GM23338 (cell line): Measurements from ENCODE around the gene SLC9A2. TPM values are rescaled to one million over a fixed set of nuclear protein-coding genes. Genes with fewer than 3 reads are reported as not detected.

ENCODE experiments used
- ATAC-seq: fragments of 200-7000 bp; cut with Tn5 transposase; 3 replicates; pipeline ENCODE4 v1.9.1; 2020
- DNase-seq: peaks from one replicate; pipeline ENCODE4 v3.0.0-alpha.2; 2015; ENCODE audit warnings: low spot score
- H2AFZ ChIP-seq: fragments of 200-600 bp; sonication (generic); 2 replicates; pipeline ENCODE4 v1.8.0; 2016; ENCODE audit warnings: antibody characterized with exemption, mild to moderate bottlenecking, moderate library complexity
- H3F3A ChIP-seq: fragments of 200-600 bp; sonication (generic); replicated peaks from 2 replicates; pipeline ENCODE4 v1.8.0; 2017; ENCODE audit warnings: antibody characterized with exemption, mixed run types, low read depth
- H3K27ac ChIP-seq: fragments of 200-600 bp; sonication (generic); 2 replicates; pipeline ENCODE4 v1.6.1; 2016; ENCODE audit warnings: low read depth
- H3K27me3 ChIP-seq: fragments of 200-600 bp; sonication (generic); 2 replicates; pipeline ENCODE4 v1.8.0; 2016; ENCODE audit warnings: mild to moderate bottlenecking, mixed run types, moderate library complexity; ENCODE audit not compliant: insufficient read depth
- H3K36me3 ChIP-seq: fragments of 200-600 bp; sonication (generic); 2 replicates; pipeline ENCODE4 v1.8.0; 2016; ENCODE audit warnings: mild to moderate bottlenecking; ENCODE audit not compliant: insufficient read depth
- H3K4me1 ChIP-seq: fragments of 200-600 bp; sonication (generic); 2 replicates; pipeline ENCODE4 v1.8.0; 2016; ENCODE audit warnings: mild to moderate bottlenecking, moderate library complexity; ENCODE audit not compliant: insufficient read depth
- H3K4me2 ChIP-seq: fragments of 200-600 bp; sonication (generic); 2 replicates; pipeline ENCODE4 v1.7.1; 2017; ENCODE audit warnings: mixed run types
- H3K4me3 ChIP-seq: fragments of 200-600 bp; sonication (generic); 2 replicates; pipeline ENCODE4 v1.6.1; 2016; ENCODE audit warnings: mixed run types
- H3K79me2 ChIP-seq: fragments of 200-600 bp; sonication (generic); replicated peaks from 2 replicates; pipeline ENCODE4 v1.8.0; 2017; ENCODE audit warnings: mild to moderate bottlenecking; ENCODE audit not compliant: insufficient read depth
- H3K9me2 ChIP-seq: fragments of 200-600 bp; sonication (generic); 2 replicates; pipeline ENCODE4 v1.8.0; 2017; ENCODE audit not compliant: insufficient read depth
- H4K20me1 ChIP-seq: fragments of 200-600 bp; sonication (generic); replicated peaks from 2 replicates; pipeline ENCODE4 v1.8.0; 2017; ENCODE audit warnings: mild to moderate bottlenecking; ENCODE audit not compliant: insufficient read depth
- H3K27ac Mint-ChIP-seq: 2 replicates; pipeline ENCODE4 v1.8.0; 2020; ENCODE audit warnings: inconsistent platforms, mild to moderate bottlenecking, moderate library complexity, mixed read lengths
- H3K27me3 Mint-ChIP-seq: 3 replicates; pipeline ENCODE4 v1.8.0; 2022; ENCODE audit warnings: low read depth, mild to moderate bottlenecking, moderate library complexity, mixed read lengths, inconsistent platforms; ENCODE audit not compliant: insufficient read depth, poor library complexity
- H3K36me3 Mint-ChIP-seq: 3 replicates; pipeline ENCODE4 v1.8.0; 2021; ENCODE audit warnings: low read depth, mild to moderate bottlenecking, inconsistent platforms, moderate library complexity, mixed read lengths
- H3K4me1 Mint-ChIP-seq: 3 replicates; pipeline ENCODE4 v1.8.0; 2020; ENCODE audit warnings: mild to moderate bottlenecking, inconsistent platforms, mixed read lengths
- H3K4me3 Mint-ChIP-seq: 3 replicates; pipeline ENCODE4 v1.8.0; 2021; ENCODE audit warnings: moderate library complexity, mild to moderate bottlenecking, inconsistent platforms, mixed read lengths
- H3K9me3 Mint-ChIP-seq: 3 replicates; pipeline ENCODE4 v1.8.0; 2020; ENCODE audit warnings: moderate library complexity, mild to moderate bottlenecking, inconsistent platforms, mixed read lengths
- CREB1 ChIP-seq: fragments of 250-450 bp; sonication (Bioruptor Pico); IDR thresholded peaks from 2 replicates; pipeline ENCODE4 v1.5.0; 2020; ENCODE audit warnings: low read depth, mild to moderate bottlenecking, moderate library complexity
- EZH2 ChIP-seq: fragments of 200-600 bp; sonication (generic); IDR thresholded peaks from one replicate; pipeline ENCODE4 v1.8.0; 2017; ENCODE audit warnings: antibody characterized with exemption, mild to moderate bottlenecking, low read depth; ENCODE audit not compliant: unreplicated experiment
- EZH2phosphoT487 ChIP-seq: fragments of 200-600 bp; sonication (generic); IDR thresholded peaks from one replicate; pipeline ENCODE4 v1.8.1; 2018; ENCODE audit warnings: antibody characterized with exemption; ENCODE audit not compliant: unreplicated experiment
- JUNB ChIP-seq: IDR thresholded peaks from one replicate; pipeline ENCODE4 v1.6.1; 2016; ENCODE audit warnings: antibody characterized with exemption; ENCODE audit not compliant: unreplicated experiment
- NANOG ChIP-seq: IDR thresholded peaks from 2 replicates; pipeline ENCODE4 v1.6.1; 2016; ENCODE audit warnings: antibody characterized with exemption, borderline replicate concordance
- POLR2AphosphoS5 ChIP-seq: IDR thresholded peaks from 2 replicates; pipeline ENCODE4 v1.6.1; 2016; ENCODE audit warnings: antibody characterized with exemption, low read depth
- STAT1 ChIP-seq: IDR thresholded peaks from one replicate; pipeline ENCODE4 v1.6.1; 2016; ENCODE audit warnings: antibody characterized with exemption; ENCODE audit not compliant: unreplicated experiment
- ZNF114 ChIP-seq: fragments of 250-450 bp; sonication (Bioruptor Pico); IDR thresholded peaks from 2 replicates; pipeline ENCODE4 v1.5.0; 2020; ENCODE audit warnings: mild to moderate bottlenecking, moderate library complexity
- ZNF331 ChIP-seq: fragments of 250-450 bp; sonication (Bioruptor Pico); IDR thresholded peaks from 2 replicates; pipeline ENCODE4 v1.5.0; 2020; ENCODE audit warnings: low read depth, mild to moderate bottlenecking, moderate library complexity
- polyA plus RNA-seq: library from polyadenylated mRNA; unstranded; fragments of >200 nt; fragmentation: Nextera tagmentation; extraction: Ambion mirVana; gene quantifications from 2 replicates; pipeline ENCODE4 v1.2.1, GENCODE V29; 2016
- total RNA-seq: library from RNA; depleted of rRNA; stranded (reverse); fragments of >200 nt; shearing (Covaris generic); gene quantifications from 2 replicates; pipeline ENCODE4 v1.2.3, GENCODE V29; 2014
- TF ChIP-seq, protein P1 (sequence below): IDR thresholded peaks from one replicate; pipeline ENCODE4 v1.6.1; 2018; ENCODE audit warnings: antibody characterized with exemption; ENCODE audit not compliant: unreplicated experiment
- TF ChIP-seq, protein P2 (sequence below): fragments of 250-450 bp; sonication (Bioruptor Pico); IDR thresholded peaks from 2 replicates; pipeline ENCODE4 v1.5.0; 2020; ENCODE audit warnings: mild to moderate bottlenecking, moderate library complexity
- TF ChIP-seq, protein P3 (sequence below): IDR thresholded peaks from 2 replicates; pipeline ENCODE4 v1.6.1; 2016; ENCODE audit warnings: antibody characterized with exemption
- TF ChIP-seq, protein P4 (sequence below), 2 experiments: fragments of 200-600 bp in 1 of 2; sonication (generic) in 1 of 2; conservative IDR thresholded peaks; 2 replicates each; pipeline versions ENCODE4 v1.5.1 to v1.6.1; 2016 to 2017; ENCODE audit warnings: antibody characterized with exemption in 2 of 2, low read depth in 2 of 2, mild to moderate bottlenecking in 2 of 2, moderate library complexity in 1 of 2

The SLC9A2 gene
- total and polyA plus RNA-seq, 2 experiments from 2014 or later = 0.03 to 0.24 TPM

DNA sequence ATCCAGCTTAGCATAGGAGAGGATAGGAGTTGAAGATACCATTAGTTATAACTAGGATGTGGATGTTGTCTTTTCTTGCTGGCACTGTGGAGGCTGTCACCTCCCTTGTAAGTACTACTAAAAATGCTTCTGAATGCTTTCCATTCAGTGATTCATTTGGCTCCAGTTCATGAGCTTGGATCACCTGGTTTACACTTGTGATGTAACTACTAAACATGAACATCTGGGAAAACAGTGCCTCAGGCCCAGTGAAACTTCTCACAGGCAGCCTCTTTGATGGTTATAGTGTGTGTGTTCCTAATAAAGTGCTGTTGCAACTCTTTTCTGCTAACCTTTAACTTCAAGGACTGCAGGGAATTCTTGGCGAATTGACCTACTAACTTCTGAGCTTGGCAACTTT, 13.0 kb upstream of the SLC9A2 start:
- Mint-ChIP-seq H3K4me3 (no peak overlapping the region), H3K4me1 (peaks cover 3% of the 10 kb centered on the region; the same call in 2 of the 3 replicates), H3K27ac (no peak overlapping the region), H3K36me3 (no peaks in the 10 kb centered on the region), H3K27me3 (no peaks in the 10 kb centered on the region), H3K9me3 (no peaks in the 10 kb centered on the region)
- TF ChIP-seq, protein P1, sequence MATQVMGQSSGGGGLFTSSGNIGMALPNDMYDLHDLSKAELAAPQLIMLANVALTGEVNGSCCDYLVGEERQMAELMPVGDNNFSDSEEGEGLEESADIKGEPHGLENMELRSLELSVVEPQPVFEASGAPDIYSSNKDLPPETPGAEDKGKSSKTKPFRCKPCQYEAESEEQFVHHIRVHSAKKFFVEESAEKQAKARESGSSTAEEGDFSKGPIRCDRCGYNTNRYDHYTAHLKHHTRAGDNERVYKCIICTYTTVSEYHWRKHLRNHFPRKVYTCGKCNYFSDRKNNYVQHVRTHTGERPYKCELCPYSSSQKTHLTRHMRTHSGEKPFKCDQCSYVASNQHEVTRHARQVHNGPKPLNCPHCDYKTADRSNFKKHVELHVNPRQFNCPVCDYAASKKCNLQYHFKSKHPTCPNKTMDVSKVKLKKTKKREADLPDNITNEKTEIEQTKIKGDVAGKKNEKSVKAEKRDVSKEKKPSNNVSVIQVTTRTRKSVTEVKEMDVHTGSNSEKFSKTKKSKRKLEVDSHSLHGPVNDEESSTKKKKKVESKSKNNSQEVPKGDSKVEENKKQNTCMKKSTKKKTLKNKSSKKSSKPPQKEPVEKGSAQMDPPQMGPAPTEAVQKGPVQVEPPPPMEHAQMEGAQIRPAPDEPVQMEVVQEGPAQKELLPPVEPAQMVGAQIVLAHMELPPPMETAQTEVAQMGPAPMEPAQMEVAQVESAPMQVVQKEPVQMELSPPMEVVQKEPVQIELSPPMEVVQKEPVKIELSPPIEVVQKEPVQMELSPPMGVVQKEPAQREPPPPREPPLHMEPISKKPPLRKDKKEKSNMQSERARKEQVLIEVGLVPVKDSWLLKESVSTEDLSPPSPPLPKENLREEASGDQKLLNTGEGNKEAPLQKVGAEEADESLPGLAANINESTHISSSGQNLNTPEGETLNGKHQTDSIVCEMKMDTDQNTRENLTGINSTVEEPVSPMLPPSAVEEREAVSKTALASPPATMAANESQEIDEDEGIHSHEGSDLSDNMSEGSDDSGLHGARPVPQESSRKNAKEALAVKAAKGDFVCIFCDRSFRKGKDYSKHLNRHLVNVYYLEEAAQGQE = no peak
- TF ChIP-seq POLR2AphosphoS5 = no peak
- no peak for TF ChIP-seq EZH2
- no peak for TF ChIP-seq CREB1 (CRISPR knock-in tag)
- no peak for TF ChIP-seq EZH2phosphoT487
- no peak for TF ChIP-seq STAT1
- TF ChIP-seq, protein P2, sequence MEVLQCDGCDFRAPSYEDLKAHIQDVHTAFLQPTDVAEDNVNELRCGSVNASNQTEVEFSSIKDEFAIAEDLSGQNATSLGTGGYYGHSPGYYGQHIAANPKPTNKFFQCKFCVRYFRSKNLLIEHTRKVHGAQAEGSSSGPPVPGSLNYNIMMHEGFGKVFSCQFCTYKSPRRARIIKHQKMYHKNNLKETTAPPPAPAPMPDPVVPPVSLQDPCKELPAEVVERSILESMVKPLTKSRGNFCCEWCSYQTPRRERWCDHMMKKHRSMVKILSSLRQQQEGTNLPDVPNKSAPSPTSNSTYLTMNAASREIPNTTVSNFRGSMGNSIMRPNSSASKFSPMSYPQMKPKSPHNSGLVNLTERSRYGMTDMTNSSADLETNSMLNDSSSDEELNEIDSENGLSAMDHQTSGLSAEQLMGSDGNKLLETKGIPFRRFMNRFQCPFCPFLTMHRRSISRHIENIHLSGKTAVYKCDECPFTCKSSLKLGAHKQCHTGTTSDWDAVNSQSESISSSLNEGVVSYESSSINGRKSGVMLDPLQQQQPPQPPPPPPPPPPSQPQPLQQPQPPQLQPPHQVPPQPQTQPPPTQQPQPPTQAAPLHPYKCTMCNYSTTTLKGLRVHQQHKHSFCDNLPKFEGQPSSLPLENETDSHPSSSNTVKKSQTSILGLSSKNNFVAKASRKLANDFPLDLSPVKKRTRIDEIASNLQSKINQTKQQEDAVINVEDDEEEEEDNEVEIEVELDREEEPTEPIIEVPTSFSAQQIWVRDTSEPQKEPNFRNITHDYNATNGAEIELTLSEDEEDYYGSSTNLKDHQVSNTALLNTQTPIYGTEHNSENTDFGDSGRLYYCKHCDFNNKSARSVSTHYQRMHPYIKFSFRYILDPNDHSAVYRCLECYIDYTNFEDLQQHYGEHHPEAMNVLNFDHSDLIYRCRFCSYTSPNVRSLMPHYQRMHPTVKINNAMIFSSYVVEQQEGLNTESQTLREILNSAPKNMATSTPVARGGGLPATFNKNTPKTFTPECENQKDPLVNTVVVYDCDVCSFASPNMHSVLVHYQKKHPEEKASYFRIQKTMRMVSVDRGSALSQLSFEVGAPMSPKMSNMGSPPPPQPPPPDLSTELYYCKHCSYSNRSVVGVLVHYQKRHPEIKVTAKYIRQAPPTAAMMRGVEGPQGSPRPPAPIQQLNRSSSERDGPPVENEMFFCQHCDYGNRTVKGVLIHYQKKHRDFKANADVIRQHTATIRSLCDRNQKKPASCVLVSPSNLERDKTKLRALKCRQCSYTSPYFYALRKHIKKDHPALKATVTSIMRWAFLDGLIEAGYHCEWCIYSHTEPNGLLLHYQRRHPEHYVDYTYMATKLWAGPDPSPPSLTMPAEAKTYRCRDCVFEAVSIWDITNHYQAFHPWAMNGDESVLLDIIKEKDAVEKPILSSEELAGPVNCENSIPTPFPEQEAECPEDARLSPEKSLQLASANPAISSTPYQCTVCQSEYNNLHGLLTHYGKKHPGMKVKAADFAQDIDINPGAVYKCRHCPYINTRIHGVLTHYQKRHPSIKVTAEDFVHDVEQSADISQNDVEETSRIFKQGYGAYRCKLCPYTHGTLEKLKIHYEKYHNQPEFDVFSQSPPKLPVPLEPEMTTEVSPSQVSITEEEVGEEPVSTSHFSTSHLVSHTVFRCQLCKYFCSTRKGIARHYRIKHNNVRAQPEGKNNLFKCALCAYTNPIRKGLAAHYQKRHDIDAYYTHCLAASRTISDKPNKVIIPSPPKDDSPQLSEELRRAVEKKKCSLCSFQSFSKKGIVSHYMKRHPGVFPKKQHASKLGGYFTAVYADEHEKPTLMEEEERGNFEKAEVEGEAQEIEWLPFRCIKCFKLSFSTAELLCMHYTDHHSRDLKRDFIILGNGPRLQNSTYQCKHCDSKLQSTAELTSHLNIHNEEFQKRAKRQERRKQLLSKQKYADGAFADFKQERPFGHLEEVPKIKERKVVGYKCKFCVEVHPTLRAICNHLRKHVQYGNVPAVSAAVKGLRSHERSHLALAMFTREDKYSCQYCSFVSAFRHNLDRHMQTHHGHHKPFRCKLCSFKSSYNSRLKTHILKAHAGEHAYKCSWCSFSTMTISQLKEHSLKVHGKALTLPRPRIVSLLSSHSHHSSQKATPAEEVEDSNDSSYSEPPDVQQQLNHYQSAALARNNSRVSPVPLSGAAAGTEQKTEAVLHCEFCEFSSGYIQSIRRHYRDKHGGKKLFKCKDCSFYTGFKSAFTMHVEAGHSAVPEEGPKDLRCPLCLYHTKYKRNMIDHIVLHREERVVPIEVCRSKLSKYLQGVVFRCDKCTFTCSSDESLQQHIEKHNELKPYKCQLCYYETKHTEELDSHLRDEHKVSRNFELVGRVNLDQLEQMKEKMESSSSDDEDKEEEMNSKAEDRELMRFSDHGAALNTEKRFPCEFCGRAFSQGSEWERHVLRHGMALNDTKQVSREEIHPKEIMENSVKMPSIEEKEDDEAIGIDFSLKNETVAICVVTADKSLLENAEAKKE (CRISPR knock-in tag) = no peak
- TF ChIP-seq, protein P3, sequence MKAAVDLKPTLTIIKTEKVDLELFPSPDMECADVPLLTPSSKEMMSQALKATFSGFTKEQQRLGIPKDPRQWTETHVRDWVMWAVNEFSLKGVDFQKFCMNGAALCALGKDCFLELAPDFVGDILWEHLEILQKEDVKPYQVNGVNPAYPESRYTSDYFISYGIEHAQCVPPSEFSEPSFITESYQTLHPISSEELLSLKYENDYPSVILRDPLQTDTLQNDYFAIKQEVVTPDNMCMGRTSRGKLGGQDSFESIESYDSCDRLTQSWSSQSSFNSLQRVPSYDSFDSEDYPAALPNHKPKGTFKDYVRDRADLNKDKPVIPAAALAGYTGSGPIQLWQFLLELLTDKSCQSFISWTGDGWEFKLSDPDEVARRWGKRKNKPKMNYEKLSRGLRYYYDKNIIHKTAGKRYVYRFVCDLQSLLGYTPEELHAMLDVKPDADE = no peak
- TF ChIP-seq ZNF114 (CRISPR knock-in tag) = no peak
- TF ChIP-seq, protein P4, sequence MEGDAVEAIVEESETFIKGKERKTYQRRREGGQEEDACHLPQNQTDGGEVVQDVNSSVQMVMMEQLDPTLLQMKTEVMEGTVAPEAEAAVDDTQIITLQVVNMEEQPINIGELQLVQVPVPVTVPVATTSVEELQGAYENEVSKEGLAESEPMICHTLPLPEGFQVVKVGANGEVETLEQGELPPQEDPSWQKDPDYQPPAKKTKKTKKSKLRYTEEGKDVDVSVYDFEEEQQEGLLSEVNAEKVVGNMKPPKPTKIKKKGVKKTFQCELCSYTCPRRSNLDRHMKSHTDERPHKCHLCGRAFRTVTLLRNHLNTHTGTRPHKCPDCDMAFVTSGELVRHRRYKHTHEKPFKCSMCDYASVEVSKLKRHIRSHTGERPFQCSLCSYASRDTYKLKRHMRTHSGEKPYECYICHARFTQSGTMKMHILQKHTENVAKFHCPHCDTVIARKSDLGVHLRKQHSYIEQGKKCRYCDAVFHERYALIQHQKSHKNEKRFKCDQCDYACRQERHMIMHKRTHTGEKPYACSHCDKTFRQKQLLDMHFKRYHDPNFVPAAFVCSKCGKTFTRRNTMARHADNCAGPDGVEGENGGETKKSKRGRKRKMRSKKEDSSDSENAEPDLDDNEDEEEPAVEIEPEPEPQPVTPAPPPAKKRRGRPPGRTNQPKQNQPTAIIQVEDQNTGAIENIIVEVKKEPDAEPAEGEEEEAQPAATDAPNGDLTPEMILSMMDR (conservative IDR thresholded peaks at IDR 0.05; ENCODE audit: low read depth in 2 of 2) = no peak
- TF ChIP-seq ZNF331 (CRISPR knock-in tag) = no peak
- TF ChIP-seq JUNB = no peak
- no peak for TF ChIP-seq NANOG
- Histone ChIP-seq H4K20me1 (no peaks in the 10 kb centered on the region), H3K4me1 (no peaks in the 10 kb centered on the region), H3K79me2 (no peaks in the 10 kb centered on the region), H2AFZ (no peak overlapping the region), H3F3A (no peaks in the 10 kb centered on the region), H3K36me3 (no peaks in the 10 kb centered on the region), H3K9me2 (no peaks in the 10 kb centered on the region), H3K27me3 (no peaks in the 10 kb centered on the region), H3K4me2 (no peak overlapping the region), H3K4me3 (no peak overlapping the region), H3K27ac (no peak overlapping the region)
- ATAC-seq (no peak), DNase-seq (no peak)
